HG03442 (cell line): Measurements from ENCODE around the gene EEFSEC.

Experiments used
- ATAC-seq: cut with Tn5 transposase; IDR thresholded peaks from one replicate; pipeline ENCODE4 v1.9.1; 2021; ENCODE audit warnings: mild to moderate bottlenecking, moderate library complexity; ENCODE audit not compliant: unreplicated experiment

EEFSEC gene

DNA sequence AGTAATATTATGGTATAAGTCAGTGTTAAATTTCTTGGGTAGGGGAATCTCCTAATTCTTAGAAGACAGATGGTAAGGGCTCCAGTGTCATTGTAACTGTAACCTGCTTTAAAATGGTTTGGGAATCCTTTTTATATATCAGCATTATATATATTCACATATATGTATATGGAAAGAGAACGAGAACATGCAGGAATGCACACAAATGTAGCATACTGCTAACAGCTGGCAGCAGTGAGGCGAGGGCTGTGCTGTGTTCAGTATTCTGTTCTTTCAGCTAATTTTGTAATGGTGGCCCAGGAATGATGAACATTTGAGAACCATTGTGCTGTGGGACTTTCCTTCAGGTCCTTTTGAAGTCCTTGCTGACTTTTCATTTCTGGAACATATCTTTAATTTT is 60.8 kb downstream of the EEFSEC start:
- no peak for ATAC-seq

DNA sequence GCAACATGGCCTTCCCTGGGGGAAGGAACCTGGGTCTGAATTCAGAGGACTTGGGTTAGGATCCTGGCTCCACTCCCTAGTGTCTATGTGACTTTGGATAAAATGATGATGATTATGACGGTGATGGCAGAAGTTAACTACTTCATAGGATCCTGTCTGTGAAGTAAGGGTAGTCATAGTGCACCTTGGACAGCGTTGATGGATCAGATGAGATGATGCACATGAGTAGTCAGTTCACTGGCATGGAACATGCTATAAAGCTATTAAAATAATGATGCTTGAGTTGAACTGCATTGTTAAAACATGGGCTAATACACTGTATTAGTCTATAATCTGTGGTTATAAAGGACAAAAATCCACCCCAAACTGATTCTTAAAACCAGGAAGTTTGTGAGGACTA is 62.0 kb downstream of the EEFSEC start:
- ATAC-seq = no peak

DNA sequence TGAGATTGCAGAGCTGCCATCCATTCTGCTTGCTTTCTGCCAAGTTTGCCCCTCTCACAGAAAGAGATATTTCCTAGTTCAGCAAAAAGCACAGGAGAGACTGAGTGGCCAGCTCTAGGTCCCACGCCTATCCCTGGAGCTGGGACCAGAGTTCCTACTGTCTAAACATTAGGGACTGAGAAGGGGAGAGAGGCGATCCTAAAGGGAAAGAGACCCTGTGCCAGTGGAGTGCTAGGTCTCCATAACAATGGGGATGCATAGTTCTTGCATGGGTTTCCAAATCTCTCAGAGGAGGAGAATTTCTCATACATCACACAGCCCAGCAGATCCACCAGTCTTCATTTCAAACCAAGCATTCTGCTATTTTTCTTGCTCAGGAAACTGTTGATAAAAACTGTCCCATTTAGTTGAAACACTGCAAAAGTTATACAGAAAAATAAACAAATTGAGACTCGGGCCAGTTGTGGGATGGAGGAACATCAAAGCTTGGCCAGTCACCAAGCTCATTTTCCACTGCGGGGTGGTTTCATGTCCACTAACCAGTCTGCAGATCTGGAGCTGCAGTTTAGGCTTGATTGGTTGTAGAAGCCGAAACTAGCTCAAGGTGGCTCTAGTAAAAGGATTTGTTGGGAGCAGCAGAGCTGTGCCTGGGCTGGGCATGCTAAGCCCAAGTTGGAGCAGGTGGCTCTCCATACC is 62.7 kb downstream of the EEFSEC start:
- ATAC-seq = no peak

DNA sequence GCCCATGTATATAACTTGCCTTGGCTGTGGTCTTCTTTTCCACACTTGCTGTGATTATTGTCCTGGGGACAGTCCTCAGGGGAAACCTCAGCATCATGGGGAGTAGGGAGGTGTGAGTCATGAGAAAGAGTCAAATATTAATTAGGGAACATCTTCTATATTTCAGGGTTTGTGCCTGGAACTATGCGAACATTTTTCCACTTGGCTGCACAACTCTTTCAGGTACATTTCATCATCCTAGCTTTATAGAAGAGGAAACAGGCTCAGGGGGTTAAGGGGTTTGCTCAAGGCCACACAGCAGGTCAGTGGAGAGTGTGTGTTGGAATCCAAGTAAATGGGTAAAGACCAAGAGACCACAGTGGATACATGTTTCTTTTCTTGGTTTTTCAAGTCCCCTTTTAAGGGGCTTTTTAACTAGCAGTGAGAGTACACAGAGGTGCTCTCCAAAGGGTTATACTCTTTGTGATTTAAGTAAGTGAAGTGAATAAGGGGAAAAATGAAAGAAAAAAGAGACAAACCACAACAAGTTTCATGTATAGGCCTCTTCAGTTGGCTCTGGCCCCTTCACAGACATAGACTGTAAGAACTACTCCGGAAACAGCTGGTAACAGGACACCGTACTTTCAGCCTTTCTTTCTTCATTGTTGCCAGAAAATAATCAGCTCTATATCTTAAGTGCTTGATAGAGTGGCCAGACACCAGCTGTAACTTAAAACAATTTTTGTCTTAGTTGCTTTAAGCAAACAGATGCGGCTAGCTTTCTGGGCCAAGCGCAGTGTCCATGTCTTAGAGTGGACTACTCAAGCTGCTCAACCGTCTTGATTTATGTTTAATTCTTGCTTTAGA is 64.6 kb downstream of the EEFSEC start:
- ATAC-seq = peak; percentile 51

DNA sequence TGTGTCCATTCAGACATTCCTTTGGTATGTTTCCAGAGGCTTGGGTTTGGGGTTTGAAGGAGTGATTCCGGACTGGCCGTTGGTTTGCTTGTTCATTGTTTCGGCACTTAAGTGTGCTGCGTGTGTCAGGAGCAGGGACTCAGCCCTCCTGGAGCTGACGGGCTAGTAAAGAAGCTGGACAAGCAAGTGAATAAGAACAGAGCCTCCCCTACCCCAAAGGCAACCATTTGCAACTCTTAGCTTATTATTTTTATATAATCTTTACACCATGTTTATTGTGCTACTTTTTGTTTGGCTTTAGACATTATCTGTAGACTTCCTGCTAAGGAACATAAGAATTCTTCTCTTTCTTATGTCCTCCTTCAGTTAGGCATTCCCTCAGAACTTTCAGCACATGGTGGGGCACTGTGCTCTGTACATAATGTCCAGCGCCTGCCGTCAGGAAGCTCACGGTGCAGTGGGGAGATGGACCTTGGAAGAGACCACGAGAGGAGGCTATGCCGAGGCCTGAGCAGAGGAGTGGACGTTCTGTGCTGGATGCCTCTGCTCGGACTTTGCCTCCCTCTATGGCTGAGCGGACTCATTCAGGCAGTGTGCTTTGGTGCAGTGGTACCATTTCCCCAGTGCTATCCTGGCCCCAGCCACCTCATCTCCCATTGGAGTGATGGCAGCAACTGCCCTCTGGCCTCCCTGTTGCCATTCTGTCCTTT is 65.4 kb downstream of the EEFSEC start:
- ATAC-seq = no peak

DNA sequence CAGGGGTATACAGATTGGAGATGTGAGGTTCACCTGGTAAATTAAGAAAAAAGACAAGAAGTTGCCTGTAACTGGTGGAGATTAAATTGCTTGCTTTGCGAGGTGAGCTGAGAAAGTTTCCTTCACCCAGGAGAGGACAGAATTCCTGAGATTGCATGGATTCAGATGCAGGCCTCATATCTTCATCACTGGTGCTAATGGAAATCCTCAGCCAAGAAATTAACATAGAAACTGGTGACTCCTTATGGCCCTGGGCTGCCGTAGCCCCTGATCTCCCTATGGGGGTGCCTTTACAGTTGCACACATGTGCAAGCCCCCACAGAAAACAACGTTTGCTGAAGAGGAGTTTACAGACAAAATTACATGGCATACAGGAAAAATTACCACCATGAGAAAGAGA is 68.0 kb downstream of the EEFSEC start:
- no peak for ATAC-seq

DNA sequence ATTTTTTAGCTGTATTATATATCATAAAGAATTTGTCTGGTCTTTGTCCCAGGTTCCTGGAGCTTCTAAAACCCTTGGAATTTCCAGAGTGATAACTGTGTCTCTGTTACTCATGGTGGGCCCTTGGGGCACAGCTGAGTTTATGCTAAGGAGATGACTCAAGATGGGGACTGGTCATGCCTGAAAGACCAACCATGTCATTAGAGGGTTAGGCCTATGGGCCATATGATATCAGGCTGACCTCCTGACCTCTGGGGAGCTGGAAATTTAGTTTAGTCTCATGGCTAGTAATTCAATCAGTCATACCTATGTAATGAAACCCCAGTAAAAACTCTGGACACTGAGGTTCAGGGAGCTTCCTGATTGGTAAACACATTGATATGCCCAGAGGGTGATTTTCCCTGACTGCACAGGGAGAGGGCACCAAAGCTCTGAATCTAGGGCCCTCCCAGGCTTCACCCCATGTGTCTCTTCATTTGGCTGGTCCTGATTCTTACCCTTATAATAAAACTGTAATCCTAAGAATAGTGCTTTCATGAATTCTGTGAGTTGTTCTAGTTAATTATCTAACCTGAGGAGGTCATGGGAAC is 69.6 kb downstream of the EEFSEC start:
- ATAC-seq = no peak

DNA sequence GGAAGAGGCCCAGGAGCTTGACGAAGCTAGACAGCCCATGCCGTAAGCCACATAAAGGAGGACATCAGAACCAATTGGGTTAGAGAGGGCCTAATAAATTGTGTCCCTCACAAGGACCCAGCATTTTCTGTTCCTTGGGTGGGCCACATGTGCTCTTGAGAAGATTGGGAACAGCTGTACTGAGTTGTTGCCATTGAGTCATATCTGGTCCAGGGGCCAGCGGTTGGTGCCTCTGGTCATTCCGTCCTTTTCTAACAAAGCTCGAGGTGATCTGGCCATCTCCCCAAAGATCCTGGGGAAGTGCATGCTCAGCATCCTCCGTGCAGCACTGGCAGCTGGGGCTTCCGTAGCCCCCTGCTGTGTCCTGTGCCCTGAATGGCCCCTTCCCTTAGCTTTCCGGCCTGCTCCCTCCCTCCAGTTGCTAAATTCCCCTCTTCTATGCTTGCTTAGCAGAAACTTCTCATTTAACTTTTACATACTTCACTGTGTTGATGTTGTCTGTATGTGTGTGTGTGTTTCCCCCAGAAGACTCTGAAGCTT is 73.0 kb downstream of the EEFSEC start:
- no peak for ATAC-seq

DNA sequence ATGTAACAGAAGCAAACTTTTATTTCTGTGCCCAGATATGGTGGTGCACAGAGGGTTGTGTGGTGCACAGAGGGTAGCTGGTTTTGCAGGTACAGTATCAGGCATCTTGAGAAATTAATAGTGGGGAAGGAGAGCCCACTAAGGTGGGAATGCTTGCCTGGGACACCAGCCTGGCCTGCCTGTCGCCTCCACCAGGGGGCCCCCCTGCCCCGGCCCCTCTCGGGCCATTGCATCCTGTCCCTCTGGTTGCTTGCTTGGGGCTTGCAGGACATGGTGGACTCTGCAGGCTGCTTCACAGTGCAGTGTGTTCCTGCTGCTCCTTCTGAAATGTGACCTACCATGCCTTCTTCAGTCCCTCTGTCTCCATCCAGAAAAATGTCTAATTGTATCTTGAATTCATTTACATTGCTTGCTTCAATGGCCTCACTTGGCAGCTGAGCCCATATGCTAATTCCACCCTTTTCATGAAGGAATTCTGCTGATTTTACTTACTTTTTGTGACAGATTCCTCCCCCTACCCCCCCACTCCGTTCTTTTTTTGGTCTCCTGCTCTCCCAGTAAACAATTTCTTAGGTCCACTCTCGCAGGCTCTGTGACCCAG is 73.6 kb downstream of the EEFSEC start:
- no peak for ATAC-seq

DNA sequence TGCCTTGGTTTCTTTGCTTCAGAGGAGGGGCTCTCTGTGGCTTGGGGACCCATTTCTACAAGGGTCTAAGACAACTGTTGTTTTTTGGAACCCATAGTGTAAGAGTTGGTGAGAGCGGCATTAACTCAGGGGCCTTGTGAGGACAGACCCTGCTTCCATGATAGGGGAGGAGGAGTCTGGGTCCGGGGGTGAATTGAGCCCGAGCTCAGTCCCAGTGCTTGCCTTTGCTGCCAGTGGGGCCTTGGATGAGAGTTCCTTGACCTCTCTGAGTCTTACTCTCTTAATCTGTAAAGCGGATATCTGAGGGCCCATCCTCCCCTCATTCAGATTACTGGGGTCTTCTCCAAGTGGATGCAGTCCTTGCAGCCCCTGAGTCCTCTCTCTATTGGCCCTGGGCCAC is 74.2 kb downstream of the EEFSEC start:
- no peak for ATAC-seq

DNA sequence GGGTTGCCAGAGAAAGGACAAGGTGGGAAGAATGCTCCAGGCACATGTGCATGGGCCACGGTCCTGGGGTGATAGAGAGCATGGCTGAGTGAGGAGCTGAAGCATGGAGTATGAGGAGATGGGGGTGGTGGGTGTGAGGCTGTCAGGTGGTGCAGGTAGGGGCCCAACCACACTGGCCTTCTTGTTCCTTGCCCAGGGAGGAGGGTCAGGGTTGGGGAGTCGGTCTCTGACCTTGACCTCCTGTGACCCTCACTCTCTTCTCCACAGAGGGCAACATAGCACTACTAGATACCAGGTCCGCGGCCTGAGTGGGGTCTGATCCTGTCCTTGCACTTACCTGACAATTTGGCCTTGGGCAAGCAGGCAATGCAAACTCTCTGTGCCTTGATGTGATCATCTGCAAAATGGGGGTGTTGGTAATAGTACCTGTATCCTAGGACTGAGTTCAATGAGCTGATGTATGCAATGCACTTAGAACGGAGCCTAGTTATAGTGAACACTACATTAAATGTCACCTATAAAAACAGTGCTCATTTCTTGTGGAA is 75.2 kb downstream of the EEFSEC start:
- no peak for ATAC-seq

DNA sequence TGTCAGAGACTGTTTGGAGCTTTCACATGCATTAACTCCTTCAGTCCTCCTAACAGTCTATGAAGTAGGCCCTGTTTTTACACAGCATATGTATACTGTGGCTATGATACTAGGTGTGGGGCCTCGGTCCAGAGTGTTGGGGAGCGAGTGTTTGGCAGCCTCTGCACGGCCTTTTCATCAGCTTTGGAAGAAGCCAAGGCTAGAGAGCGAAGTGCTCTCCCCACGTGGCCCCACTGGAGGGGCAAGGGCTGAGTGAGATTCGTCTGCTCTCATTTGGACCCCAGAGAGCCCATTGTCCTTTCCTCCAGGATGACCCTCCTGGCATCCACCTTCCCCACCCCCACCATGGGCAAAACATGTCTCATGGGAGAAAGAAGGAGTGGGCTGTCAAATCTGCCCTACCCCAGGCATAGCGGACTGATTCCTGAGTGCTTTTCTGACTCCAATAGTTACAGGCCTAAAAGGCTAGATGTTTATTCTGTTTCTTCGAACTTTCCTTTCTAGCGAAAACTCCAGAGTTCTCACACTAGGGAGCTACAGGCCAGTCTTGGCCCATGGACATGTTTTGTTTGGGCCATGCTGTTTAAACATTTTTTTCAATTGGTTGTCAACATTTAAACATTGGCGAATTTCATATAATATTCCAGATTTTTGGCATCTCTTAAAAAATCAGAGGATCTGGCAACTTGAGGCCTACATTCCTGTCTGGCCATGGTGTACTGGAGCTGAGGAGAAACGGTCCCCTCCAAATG is 76.0 kb downstream of the EEFSEC start:
- ATAC-seq = no peak

DNA sequence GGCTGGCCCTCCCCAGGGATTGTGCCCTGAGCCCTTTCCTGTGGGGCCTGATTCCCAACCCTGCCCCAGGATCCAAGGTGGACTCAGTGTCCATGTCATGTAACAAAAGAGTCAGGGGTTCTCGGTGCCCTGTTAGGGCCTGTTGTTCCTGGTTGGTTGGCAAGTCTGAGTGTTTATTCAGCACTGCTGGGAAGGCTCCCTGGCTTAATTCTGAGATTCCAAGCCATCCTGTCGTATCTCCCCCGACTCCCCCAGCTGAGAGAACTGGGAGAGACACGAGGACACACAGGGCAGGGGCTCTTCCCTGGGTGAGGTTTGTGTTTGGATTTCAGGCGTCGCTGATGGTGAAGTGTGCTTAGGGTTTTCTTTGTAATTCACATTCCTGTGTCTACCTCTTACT is 78.3 kb downstream of the EEFSEC start:
- ATAC-seq = no peak

DNA sequence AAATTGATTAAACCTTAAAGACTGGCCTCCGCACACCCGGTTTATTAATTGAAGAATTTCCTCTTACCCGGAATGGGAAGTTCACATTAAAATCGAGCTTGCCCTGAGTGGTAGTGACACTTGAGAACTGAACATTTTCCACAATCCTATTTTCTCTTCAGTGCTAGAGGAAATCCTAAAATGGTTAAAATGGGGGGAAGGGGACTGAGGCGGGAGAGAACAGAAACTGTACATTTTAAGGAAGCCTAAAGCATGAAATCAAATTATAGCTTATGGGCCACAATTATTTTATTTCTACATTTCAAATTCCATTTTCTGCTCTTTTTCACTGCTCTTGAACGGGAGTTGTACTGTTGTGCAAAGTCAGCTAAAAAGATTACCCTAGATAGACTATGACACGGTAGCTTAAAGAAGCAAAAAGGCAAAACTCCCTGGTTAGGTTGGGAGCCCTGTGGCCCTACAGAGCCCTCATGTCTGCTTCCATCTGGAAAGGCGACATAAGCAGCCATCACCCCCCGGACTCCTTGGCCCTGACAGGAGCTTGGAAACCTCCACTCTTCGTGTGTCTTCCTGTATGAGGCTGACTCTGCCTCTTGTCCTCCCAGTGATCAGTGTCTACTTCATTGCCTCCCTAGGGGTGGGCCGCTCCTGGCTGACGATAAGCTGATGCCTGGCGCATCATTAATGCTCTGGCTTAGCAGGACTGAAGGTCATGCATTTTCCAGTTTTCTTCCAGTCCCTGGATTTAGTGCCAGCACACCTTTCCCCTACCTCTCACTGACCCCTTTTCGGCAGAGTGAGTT is 79.3 kb downstream of the EEFSEC start:
- ATAC-seq = no peak

DNA sequence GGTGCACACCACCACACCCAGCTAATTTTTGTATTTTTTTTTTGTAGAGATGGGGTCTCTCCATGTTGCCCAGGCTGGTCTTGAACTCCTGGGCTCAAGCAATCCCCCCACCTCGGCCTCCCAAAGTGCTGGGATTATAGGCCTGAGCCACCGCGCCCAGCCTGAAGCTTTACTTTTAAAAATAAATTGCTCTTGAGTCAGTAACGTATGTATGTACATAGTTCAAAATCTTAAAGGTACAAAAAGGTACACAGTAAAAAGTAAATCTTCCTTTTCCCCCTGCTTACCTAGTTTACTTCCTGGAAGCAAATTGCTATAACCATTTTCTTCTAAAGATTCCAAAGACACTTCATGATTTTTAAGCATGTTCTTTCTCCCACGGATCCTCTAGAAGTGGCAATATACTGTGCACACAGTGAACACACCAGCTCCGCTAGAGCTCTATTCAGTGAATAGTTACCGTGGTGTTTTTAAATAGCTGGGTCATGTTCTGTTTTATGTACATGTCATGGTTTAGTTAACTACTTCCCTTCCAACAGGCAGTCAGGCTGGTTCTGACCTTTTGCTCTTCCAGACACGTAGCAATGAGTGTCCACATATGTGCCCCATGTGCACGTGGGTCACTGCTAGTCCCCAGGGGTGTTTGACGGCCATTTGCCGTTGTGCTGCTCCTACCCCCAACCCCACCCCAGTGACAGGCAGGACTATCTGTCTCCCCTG is 82.1 kb downstream of the EEFSEC start:
- ATAC-seq = no peak

DNA sequence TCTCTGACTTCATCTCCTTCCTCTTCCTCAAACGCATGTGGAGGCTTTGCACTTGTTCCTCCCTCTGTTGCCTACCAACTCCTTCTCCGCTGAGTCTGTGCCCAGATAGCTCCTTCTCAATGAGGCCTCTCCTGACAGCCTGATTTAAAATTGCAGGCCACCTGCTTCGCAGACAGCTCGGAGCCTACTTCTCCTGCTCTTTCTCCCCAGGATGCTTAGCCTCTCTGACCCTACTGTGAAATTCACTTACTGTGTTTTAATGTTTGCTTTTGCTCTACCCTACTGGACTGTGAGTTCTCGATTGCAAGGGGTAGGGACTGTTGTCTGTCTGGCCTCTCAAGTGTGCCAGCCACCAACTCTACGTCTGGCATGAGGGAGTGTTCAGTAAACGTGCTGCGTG is 83.4 kb downstream of the EEFSEC start:
- no peak for ATAC-seq

DNA sequence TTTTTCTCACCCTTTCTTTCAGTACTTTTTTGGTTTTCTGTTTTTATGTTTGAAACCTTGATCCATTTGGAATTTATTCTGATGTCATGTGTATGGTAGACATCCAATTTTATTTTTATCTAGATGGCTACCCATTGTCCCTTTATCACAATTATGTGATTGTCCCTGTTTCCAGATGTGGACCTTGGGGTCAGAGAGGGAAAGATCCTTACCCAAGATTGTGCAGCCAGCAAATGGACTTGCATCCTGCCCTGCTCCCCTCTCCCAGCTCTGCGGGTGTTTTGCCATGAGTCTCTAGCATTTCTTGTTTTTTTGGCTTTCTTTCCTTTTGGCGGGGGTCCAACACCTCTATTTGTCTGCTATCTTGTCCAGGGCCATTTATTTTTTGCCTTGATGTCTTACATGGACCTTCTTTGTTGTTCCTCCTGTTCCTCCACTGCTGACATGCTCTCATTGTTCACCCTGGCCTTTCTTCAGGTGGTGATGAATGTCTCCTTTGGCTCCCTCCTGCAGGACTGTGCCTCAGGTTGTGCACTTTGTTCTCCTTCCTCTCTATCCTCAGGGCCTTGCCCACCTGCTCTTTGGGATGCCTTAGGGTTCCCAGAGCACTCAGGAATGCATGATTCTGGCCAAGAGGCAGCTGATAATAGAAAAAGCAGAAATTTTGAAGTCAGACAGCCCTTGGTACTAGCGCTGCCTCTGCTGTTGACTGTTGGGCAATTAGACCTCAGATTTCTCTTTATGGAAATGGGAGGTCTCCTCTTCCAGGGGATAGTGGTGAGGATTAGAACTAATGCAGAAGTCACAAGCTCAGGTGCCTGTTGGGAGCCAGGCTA is 84.3 kb downstream of the EEFSEC start:
- ATAC-seq = no peak

DNA sequence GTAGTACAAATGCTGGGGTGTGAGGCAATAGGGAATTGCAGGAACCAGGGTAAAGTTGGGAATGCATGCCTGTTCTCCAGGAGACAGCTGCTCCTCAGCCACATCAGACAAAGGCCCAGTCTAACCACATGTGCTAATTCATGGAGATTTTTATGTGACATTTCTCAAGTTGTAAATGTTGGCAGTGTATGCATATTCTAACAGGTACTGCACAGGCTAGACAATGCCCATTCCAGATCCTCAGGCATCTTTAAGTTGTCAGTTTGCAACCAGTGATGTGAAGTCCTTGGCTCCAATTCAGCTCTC is 84.9 kb downstream of the EEFSEC start:
- ATAC-seq = no peak
